ENCODE measurements around the gene NOTCH2.

- no peak for TF ChIP-seq POLR2A (IDR thresholded peaks at IDR 0.05)
- TF ChIP-seq CTCF (IDR thresholded peaks at IDR 0.05): no peak
Measured at GRCh38 chr1:119888476-119888875, 181.0 kb downstream of the NOTCH2 start.
